Liver (tissue), 3 donors: ENCODE data around the gene HOXC11.

Experiments used
- CTCF ChIP-seq: fragments of 150-350 bp; IDR thresholded peaks from 2 replicates; pipeline ENCODE4 v1.5.1; 2017; ENCODE audit warnings: improper control_type of control experiment, low read depth, low read length; ENCODE audit not compliant: missing input control
- FOXA2 ChIP-seq: IDR thresholded peaks from 2 replicates; pipeline ENCODE4 v1.6.1; 2016; ENCODE audit warnings: antibody characterized with exemption
- GABPA ChIP-seq, 2 donors: IDR thresholded peaks in 1 of 2; conservative IDR thresholded peaks in 1 of 2; 2 replicates each; pipeline ENCODE4 v1.6.1; 2016; ENCODE audit warnings: antibody characterized with exemption in 2 of 2, mild to moderate bottlenecking in 1 of 2, moderate library complexity in 1 of 2
- HNF4A ChIP-seq, 2 donors: conservative IDR thresholded peaks; 2 replicates each; pipeline ENCODE4 v1.6.1; 2016; ENCODE audit warnings: antibody characterized with exemption in 2 of 2, mild to moderate bottlenecking in 2 of 2
- HNF4G ChIP-seq: IDR thresholded peaks from 2 replicates; pipeline ENCODE4 v1.6.1; 2016; ENCODE audit warnings: antibody characterized with exemption
- JUND ChIP-seq, 2 donors: IDR thresholded peaks; 2 replicates each; pipeline ENCODE4 v1.6.1; 2016; ENCODE audit warnings: antibody characterized with exemption in 2 of 2
- MAX ChIP-seq: IDR thresholded peaks from 2 replicates; pipeline ENCODE4 v1.6.1; 2016; ENCODE audit warnings: antibody characterized with exemption
- RAD21 ChIP-seq, 2 donors: IDR thresholded peaks; 2 replicates each; pipeline ENCODE4 v1.6.1; 2016; ENCODE audit warnings: antibody characterized with exemption in 2 of 2, mild to moderate bottlenecking in 2 of 2
- REST ChIP-seq: IDR thresholded peaks from 2 replicates; pipeline ENCODE4 v1.6.1; 2016; ENCODE audit warnings: antibody characterized with exemption, mild to moderate bottlenecking
- RXRA ChIP-seq, 2 donors: IDR thresholded peaks; 2 replicates each; pipeline ENCODE4 v1.6.1; 2017 to 2018; ENCODE audit warnings: antibody characterized with exemption in 2 of 2, mild to moderate bottlenecking in 1 of 2
- SP1 ChIP-seq: IDR thresholded peaks from 2 replicates; pipeline ENCODE4 v1.6.1; 2018; ENCODE audit warnings: antibody characterized with exemption, mild to moderate bottlenecking
- TAF1 ChIP-seq: conservative IDR thresholded peaks from 2 replicates; pipeline ENCODE4 v1.6.1; 2016; ENCODE audit warnings: antibody characterized with exemption, mild to moderate bottlenecking
- YY1 ChIP-seq: IDR thresholded peaks from 2 replicates; pipeline ENCODE4 v1.6.1; 2016; ENCODE audit warnings: antibody characterized with exemption, mild to moderate bottlenecking
- ZBTB33 ChIP-seq: IDR thresholded peaks from 2 replicates; pipeline ENCODE4 v1.6.1; 2016; ENCODE audit warnings: antibody characterized with exemption
- donor health status: healthy.
- donor health status: healthy.

- no peak for TF ChIP-seq CTCF
- TF ChIP-seq MAX, result no peak
- TF ChIP-seq YY1, result no peak
- no peak for TF ChIP-seq JUND (IDR thresholded peaks at IDR 0.05)
- TF ChIP-seq RXRA (IDR thresholded peaks at IDR 0.05), result no peak
- no peak for TF ChIP-seq SP1
- TF ChIP-seq REST, result no peak
- no peak for TF ChIP-seq GABPA (IDR thresholded peaks at IDR 0.05 in 1 of 2, conservative IDR thresholded peaks at IDR 0.05 in 1 of 2)
- TF ChIP-seq HNF4A (conservative IDR thresholded peaks at IDR 0.05), result no peak
- no peak for TF ChIP-seq RAD21 (IDR thresholded peaks at IDR 0.05)
- TF ChIP-seq ZBTB33, result no peak
- no peak for TF ChIP-seq TAF1
- TF ChIP-seq FOXA2, result no peak
- TF ChIP-seq HNF4G, result no peak
Measured at GRCh38 chr12:53950437-53950773, 22.5 kb upstream of the HOXC11 start.
